NCI-H2081 treated with DMSO at 0.1 percent for 48 hours (cell line): ENCODE results near the gene PPIB.
"Not testable (repeated sequence)": the region's sequence is repeated elsewhere in the genome, so short reads cannot be mapped to it uniquely, and the experiment has no call there.

Experiments
- DNase-seq: peaks from one replicate; lab custom pipeline; 2025; lab: John Stamatoyannopoulos, UW

PPIB gene

GRCh38 chr15:64110108-64110701 is 52.6 kb downstream of the PPIB start:
- not testable (repeated sequence) for DNase-seq

DNA sequence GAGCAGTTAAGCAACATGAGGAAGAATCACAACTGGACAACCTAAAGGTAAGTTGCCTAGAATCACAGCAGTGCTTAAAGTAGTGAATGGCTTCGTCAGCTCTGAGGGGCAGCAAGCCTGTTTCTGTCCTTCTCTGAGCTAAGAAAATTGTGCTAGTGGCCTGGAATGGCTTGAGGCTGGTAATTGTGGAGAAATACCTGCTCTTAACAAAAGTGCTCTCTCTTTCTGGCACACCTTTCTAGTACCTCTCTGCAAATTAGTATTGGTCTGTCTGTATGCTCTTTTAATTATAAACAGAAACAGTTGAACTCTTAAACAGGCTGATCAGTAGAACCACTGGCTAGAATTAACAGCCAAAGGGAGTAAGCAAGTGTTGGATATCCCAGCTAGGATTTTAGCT is 55.5 kb downstream of the PPIB start:
- no peak for DNase-seq
